Neural cell (in vitro differentiated cells): ENCODE measurements around the gene TBCEL. TPM values are rescaled to one million over a fixed set of nuclear protein-coding genes. Genes with fewer than 3 reads are reported as not detected.

Experiments
- polyA plus RNA-seq: library from polyadenylated mRNA; depleted of rRNA; stranded (reverse); fragments of >200 nt; gene quantifications from 2 replicates; pipeline ENCODE4 v1.2.3, GENCODE V29; 2014

The TBCEL gene
- polyA plus RNA-seq, 1 donor from 2014 or later, result 13.5 TPM

Other genes starting within 250 kb of the TBCEL start
- 2.6 and 3.3 TPM in 2 replicates for gene TECTA, start 77.1 kb downstream of the TBCEL start, polyA plus RNA-seq